Mucosa of descending colon (tissue), 3 donors: ENCODE measurements around the gene NHERF1. TPM values are rescaled to one million over a fixed set of nuclear protein-coding genes. Genes with fewer than 3 reads are reported as not detected.

Experiments
- ATAC-seq: fragments of 200-7000 bp; cut with Tn5 transposase; one replicate; pipeline ENCODE4 v1.9.1; 2020; ENCODE audit warnings: mild to moderate bottlenecking, moderate library complexity
- DNase-seq, 3 donors: peaks; one replicate each; pipeline ENCODE4 v3.0.0-alpha.2; 2020
- H3K36me3 ChIP-seq: fragments of 200-600 bp; one replicate; pipeline ENCODE4 v1.8.0; 2021; ENCODE audit warnings: low read depth, mild to moderate bottlenecking
- H3K4me1 ChIP-seq: fragments of 200-600 bp; one replicate; pipeline ENCODE4 v1.8.0; 2021; ENCODE audit warnings: low read depth, mild to moderate bottlenecking
- H3K4me3 ChIP-seq: fragments of 200-600 bp; one replicate; pipeline ENCODE4 v1.8.0; 2021; ENCODE audit warnings: mild to moderate bottlenecking
- H3K9me3 ChIP-seq: fragments of 200-600 bp; one replicate; pipeline ENCODE4 v1.8.0; 2021; ENCODE audit warnings: mild to moderate bottlenecking
- intact Hi-C, 2 donors: fragments of 100-400 bp; cut with DNase I in 1 of 2; cut with micrococcal nuclease in 1 of 2; formaldehyde crosslinking; loops; one replicate each; pipeline versions ENCODE4 v1.11.0 to v1.11.1; 2022; cut with DNase I, micrococcal nuclease
- total RNA-seq, 3 donors: library from RNA; stranded (reverse); fragmentation: NEBNext Ultra II Directional in 2 of 3; extraction: Animal tissue kit (Norgen Biotek cat#: 25700) in 2 of 3; gene quantifications; one replicate each; pipeline versions ENCODE4 v1.2.1 to v1.2.4, GENCODE V29; 2021 to 2023
- TF ChIP-seq, protein P1 (sequence below): fragments of 200-600 bp; IDR thresholded peaks from one replicate; pipeline ENCODE4 v1.8.0; 2022; ENCODE audit warnings: antibody characterized with exemption, mild to moderate bottlenecking
- donor health status: DM: no; HTN: no; CAD: no; lungs with moderate emphysema.
- donor health status: DM: no; HTN: no; CAD: no.
- donor health status: DM: no; HTN: yes; CAD: no.

The NHERF1 gene
- total RNA-seq, 3 donors from 2014 or later, result 109 to 281 (median 164) TPM

DNA sequence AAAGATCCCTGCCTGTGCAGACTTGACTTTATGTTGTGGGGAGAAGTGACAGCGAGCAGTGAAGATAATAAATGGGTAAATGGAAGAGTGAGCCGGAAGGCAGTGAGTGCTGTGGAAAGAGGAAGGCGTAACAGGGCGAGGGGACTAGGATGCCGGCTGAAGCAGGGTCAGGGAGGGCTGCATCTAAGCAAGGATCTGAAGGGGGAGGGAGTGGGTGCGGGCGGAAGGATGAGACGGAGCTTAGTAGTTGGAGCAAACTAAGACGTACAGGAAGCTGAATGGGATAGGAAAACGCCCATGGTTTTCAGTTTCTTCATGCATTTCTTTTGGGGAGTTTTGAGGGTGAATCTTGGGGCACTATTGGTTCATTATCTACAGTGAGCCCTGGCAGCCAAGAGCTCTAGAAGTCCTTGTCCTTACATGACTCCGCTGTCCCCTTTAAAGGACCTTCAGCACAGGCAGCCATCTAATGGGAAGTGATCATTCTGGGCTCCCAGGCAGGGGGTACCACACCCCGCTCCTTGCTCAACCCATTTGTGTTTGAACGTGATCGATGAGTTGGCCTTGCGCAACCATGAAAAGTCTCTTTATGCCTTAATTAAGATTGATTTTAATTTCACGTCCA lies 38.1 kb downstream of the NHERF1 start:
- DNase-seq (no peak), ATAC-seq (no peak)
- Histone ChIP-seq H3K36me3 (no peaks in the 10 kb centered on the region), H3K4me3 (no peak overlapping the region), H3K9me3 (no peaks in the 10 kb centered on the region), H3K4me1 (no peaks in the 10 kb centered on the region)
- TF ChIP-seq, protein P1, sequence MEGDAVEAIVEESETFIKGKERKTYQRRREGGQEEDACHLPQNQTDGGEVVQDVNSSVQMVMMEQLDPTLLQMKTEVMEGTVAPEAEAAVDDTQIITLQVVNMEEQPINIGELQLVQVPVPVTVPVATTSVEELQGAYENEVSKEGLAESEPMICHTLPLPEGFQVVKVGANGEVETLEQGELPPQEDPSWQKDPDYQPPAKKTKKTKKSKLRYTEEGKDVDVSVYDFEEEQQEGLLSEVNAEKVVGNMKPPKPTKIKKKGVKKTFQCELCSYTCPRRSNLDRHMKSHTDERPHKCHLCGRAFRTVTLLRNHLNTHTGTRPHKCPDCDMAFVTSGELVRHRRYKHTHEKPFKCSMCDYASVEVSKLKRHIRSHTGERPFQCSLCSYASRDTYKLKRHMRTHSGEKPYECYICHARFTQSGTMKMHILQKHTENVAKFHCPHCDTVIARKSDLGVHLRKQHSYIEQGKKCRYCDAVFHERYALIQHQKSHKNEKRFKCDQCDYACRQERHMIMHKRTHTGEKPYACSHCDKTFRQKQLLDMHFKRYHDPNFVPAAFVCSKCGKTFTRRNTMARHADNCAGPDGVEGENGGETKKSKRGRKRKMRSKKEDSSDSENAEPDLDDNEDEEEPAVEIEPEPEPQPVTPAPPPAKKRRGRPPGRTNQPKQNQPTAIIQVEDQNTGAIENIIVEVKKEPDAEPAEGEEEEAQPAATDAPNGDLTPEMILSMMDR, result no peak
- intact Hi-C loops, result no loop called here

DNA sequence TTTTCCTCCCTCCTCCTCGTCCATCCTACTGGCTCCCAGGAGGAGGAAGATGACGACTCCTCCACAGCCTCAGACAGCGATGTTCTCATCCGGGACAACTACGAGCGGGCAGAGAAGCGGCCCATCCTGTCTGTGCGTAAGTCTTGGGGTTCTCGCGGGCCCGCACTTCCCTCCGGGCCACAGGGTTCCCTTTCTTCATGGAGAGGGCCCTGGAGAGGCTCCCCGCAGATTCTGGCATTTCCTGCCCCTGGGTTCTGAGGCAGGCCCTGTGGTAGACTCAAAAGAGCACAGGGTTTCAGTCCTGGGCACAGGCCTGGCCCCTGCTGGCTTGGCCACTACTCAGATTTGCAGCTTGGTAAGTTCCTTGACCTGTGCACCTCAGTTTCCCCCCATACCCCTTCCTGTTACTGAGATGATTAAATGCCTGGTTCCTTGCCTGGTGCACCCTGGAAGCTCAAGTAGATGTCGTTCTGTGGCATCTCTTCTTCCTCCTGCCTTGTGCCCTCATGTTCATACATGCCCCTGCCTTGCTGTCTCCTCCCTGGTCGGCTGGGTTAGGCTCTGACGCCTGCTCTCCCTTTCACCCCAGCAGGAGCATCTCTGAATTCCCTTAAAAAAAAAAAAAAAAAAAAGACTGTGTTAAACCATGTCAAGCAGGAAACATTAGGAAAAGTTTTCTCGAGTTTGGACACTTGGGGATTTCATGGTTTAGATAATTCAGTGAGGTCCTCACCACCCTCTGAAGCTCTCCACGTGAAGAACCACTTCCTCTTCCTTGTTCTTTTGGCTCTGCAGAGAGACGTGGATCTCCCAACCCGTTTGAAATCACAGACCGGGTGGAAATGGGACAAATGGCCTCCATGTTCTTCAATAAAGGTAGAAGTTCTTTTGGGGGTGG lies 42.0 kb downstream of the NHERF1 start:
- intact Hi-C loops, result loop anchor here (2.0 to 5.0 kb wide), 2 partner anchors 72 to 74 kb away; no protein-coding TSS in a partner anchor
- TF ChIP-seq, protein P1, result no peak
- no peak overlapping the region for H3K4me3 ChIP-seq
- H3K36me3 ChIP-seq, result no peaks in the 10 kb centered on the region
- no peaks in the 10 kb centered on the region for H3K9me3 ChIP-seq
- DNase-seq (no peak), ATAC-seq (no peak)
- H3K4me1 ChIP-seq, result no peaks in the 10 kb centered on the region

DNA sequence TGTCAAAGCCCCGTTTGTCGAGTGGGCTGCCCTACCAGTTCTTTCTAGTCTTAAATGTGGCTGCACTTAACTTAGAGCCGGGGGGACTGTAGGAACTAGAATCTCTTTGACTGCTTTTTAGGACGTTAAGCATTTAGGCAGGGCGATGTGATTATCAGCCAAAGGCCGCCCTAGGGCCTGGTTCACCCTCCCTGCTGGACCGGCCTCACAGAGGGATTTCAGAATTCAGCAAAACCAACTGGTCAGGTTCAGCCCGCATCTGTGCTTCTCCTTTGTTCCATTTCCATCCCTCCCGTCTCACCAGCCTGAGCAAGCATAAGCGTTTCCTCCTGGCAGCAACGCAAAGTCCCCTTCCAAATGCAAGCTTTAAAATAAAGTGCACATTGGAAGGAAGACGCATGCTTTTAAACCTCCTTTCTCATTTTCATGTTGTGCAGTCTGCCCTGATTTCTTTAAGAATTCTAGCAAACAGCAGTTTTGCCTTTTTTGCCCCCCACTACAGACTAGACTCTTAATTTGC lies 44.2 kb downstream of the NHERF1 start:
- no peak for DNase-seq
- Histone ChIP-seq H3K4me3 (no peak overlapping the region), H3K4me1 (no peaks in the 10 kb centered on the region), H3K9me3 (no peaks in the 10 kb centered on the region), H3K36me3 (no peaks in the 10 kb centered on the region)
- TF ChIP-seq, protein P1, result no peak
- intact Hi-C loops, result loop anchor here in 1 of 2 donors (5.0 kb wide), 1 partner anchor 70 kb away; no protein-coding TSS in a partner anchor
- no peak for ATAC-seq

DNA sequence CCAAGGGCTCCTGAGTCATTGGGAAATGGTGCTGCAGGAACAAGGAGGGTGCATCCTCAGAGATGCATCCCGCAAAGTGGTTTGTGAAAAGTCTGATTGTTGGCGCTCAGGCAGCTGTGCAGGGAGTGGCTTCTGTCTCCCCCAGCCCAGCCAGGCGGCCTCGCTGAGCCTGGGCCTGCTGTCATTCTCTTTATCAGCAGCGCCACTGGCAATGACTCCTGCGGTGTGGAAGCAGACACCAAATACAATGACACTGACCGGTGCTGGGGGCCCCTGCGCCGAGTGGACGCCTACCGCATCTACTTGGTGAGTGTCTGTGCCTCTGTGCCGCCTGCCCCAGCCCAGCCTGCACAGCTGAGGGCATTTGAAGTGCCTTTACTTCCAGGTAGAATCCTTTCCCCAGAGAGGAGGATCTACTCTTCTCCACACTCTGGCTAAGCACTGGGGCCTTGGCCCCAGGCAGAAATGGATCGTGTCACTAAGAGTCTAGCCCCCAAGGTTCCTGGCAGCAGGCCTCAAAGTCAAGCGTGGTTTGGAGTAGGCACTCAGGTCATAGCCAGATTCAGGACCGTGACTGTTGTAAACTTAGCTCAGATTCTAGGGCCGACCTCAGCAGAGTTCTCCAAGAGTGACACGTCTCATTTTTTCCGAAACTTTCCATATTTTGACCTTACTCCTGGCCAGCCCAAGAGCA lies 47.0 kb downstream of the NHERF1 start:
- no peak for ATAC-seq
- intact Hi-C loops, result no loop called here
- no peaks in the 10 kb centered on the region for H3K36me3 ChIP-seq

DNA sequence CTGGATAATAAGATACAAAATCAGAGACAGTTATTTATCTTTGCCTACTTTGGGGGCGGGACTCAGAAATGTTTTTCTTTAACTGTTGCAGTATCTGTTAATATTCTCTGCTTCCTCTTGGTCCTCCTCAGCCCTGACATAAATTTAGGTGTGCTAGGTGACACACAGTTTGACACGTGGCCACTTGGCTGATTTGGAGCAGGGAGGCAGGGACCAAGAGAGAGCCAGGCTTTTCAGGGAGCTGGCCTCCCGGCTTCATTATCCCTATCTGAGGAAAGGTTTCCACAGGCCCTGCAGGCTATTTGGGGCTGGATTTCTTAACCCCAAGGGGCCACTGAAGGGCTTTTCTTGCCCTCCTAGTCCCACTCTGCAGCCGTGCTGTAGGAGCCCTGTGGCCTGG lies 47.8 kb downstream of the NHERF1 start:
- DNase-seq (no peak), ATAC-seq (no peak)
- intact Hi-C loops, result no loop called here
- Histone ChIP-seq H3K36me3 (no peaks in the 10 kb centered on the region), H3K4me3 (no peak overlapping the region), H3K9me3 (no peaks in the 10 kb centered on the region), H3K4me1 (no peaks in the 10 kb centered on the region)
- TF ChIP-seq, protein P1, result no peak

More for the DNA sequence above, 47.0 kb downstream of the NHERF1 start:
- DNase-seq, result no peak
- Histone ChIP-seq H3K4me3 (no peak overlapping the region), H3K9me3 (no peaks in the 10 kb centered on the region), H3K4me1 (no peaks in the 10 kb centered on the region)
- TF ChIP-seq, protein P1, result no peak
